GM12872 (cell line): ENCODE results near the gene FBXW7.

Experiments used
- TF ChIP-seq, protein P1 (sequence below): IDR thresholded peaks from 3 replicates; pipeline ENCODE4 v1.5.1; 2011; ENCODE audit warnings: low read depth, mild to moderate bottlenecking, low read length, moderate library complexity; ENCODE audit not compliant: insufficient read depth

Gene FBXW7

DNA sequence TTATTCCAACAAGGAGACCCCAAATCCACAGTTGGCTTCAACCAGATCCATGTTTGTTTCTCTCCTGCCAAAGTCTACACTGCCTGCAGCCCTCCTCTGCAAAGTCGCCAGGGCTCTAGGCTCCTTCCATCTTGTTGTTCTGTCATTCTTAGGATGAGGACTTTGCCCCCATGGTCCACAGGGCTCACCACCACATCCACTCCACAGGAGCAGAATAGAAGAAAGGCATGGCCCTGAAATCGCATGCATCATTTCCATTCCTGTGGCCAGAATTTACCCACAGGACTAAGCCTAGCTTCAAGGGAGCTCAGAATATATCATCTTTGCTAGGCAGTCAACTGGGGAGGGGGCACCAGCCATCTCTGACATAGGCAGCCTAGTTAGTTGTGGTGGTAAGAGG lies 254.7 kb downstream of the FBXW7 start:
- TF ChIP-seq, protein P1, sequence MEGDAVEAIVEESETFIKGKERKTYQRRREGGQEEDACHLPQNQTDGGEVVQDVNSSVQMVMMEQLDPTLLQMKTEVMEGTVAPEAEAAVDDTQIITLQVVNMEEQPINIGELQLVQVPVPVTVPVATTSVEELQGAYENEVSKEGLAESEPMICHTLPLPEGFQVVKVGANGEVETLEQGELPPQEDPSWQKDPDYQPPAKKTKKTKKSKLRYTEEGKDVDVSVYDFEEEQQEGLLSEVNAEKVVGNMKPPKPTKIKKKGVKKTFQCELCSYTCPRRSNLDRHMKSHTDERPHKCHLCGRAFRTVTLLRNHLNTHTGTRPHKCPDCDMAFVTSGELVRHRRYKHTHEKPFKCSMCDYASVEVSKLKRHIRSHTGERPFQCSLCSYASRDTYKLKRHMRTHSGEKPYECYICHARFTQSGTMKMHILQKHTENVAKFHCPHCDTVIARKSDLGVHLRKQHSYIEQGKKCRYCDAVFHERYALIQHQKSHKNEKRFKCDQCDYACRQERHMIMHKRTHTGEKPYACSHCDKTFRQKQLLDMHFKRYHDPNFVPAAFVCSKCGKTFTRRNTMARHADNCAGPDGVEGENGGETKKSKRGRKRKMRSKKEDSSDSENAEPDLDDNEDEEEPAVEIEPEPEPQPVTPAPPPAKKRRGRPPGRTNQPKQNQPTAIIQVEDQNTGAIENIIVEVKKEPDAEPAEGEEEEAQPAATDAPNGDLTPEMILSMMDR: no peak

DNA sequence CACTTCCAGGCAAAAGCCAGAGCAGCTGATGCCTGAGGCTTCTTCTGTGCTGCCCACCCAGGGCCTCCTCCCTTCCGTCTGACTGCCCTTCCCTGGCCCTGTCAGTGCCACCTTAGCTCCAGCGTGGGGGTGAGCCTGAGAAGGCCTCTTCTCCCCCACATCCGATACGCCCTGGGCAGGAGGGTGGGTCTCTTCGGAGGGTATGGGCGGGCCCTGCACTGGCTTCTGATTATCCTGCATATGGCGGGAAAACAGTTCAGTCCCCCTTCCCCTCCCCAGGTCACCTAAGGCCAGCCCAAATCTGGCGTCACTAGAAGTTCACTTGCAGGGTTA lies 256.7 kb downstream of the FBXW7 start:
- TF ChIP-seq, protein P1: no peak

DNA sequence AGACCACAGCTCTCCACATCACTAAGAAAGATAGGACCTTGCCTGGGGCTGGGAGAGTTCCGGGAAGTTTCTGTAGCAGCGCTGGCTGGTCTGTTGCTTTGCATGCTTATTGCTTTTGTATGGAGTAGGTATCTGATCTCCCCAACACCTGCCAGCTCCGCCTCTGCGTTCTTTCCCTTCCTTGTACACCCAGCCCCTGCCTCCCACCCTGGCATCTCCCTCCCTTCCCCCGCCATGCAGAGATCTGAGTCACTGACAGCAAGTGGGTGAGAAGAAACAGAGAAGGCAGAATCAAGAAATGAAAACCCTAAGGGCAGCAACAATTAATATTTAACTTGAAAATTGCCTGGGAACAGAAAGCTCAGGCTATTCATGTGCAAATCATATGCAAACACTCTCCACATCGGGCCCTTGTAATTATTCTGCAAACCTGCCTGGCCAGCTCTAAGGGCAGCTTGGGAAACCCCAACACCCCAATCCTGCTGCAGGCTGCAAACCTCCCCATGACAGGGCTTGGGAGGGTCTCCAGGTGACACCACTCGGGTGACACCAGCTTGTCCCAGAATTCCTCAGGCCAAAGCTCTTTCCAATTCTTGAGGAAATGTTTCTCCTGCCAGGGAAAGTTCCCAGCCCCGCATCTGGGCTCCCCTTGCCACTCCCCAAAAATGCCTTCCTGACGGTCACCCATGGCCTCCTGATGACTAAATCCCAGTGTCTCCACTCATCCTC lies 257.2 kb downstream of the FBXW7 start:
- TF ChIP-seq, protein P1: no peak

- TF ChIP-seq, protein P1: no peak
Measured at GRCh38 chr4:152278172-152278504, 257.8 kb downstream of the FBXW7 start.

DNA sequence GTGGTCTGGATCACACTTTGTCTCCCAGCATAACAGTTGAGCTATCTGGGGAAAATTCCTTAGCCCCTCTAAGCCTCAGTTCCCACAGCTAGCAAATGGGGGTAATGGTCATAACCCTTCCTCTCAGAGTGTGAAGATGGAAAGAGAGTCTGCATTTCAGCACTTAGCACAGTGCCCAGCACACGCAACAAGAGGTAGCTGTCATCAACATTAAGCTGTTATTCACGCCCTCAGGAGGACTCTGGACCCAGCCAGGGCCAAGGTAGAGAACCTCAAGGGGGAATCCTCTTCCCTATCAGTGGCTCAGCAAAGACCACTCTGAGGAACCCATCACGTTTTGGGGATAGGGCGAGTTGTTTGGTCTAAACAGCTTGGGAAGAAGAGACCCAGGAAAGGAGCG lies 258.6 kb downstream of the FBXW7 start:
- TF ChIP-seq, protein P1: no peak

GRCh38 chr4:152273343-152273742 lies 262.5 kb downstream of the FBXW7 start:
- TF ChIP-seq, protein P1: no peak
